GM18519 (cell line): ENCODE measurements around the gene CCDC30.
"Not testable (repeated sequence)": the region's sequence is repeated elsewhere in the genome, so short reads cannot be mapped to it uniquely, and the experiment has no call there.

Experiments
- ATAC-seq: cut with Tn5 transposase; IDR thresholded peaks from one replicate; pipeline ENCODE4 v1.9.1; 2021; ENCODE audit warnings: mild to moderate bottlenecking, moderate library complexity; ENCODE audit not compliant: unreplicated experiment, low FRiP score

The CCDC30 gene

GRCh38 chr1:42518908-42519307 lies 55.8 kb downstream of the CCDC30 start:
- ATAC-seq, result no peak

GRCh38 chr1:42523171-42523570 lies 60.1 kb downstream of the CCDC30 start:
- ATAC-seq, result no peak

- ATAC-seq, result no peak
Measured at GRCh38 chr1:42524330-42524729, 61.2 kb downstream of the CCDC30 start.

GRCh38 chr1:42529724-42530181 lies 66.7 kb downstream of the CCDC30 start:
- ATAC-seq, result no peak

- ATAC-seq, result no peak
Measured at GRCh38 chr1:42531043-42531442, 68.0 kb downstream of the CCDC30 start.

GRCh38 chr1:42533101-42533863 lies 70.2 kb downstream of the CCDC30 start:
- no peak for ATAC-seq

- no peak for ATAC-seq
Measured at GRCh38 chr1:42541104-42541503, 78.0 kb downstream of the CCDC30 start.

GRCh38 chr1:42551180-42551579 lies 88.1 kb downstream of the CCDC30 start:
- ATAC-seq, result no peak

- ATAC-seq, result no peak
Measured at GRCh38 chr1:42551590-42551989, 88.5 kb downstream of the CCDC30 start.

- no peak for ATAC-seq
Measured at GRCh38 chr1:42552636-42553035, 89.5 kb downstream of the CCDC30 start.

GRCh38 chr1:42557230-42557851 lies 94.3 kb downstream of the CCDC30 start:
- ATAC-seq, result no peak

- ATAC-seq, result no peak
Measured at GRCh38 chr1:42567038-42567437, 104.0 kb downstream of the CCDC30 start.

- ATAC-seq, result no peak
Measured at GRCh38 chr1:42576935-42577334, 113.8 kb downstream of the CCDC30 start.

GRCh38 chr1:42586016-42586415 lies 122.9 kb downstream of the CCDC30 start:
- ATAC-seq, result no peak

GRCh38 chr1:42587753-42588152 lies 124.7 kb downstream of the CCDC30 start:
- ATAC-seq, result no peak

- no peak for ATAC-seq
Measured at GRCh38 chr1:42592811-42593210, 129.7 kb downstream of the CCDC30 start.

- no peak for ATAC-seq
Measured at GRCh38 chr1:42593486-42594100, 130.5 kb downstream of the CCDC30 start.

- no peak for ATAC-seq
Measured at GRCh38 chr1:42601472-42601871, 138.4 kb downstream of the CCDC30 start.

- no peak for ATAC-seq
Measured at GRCh38 chr1:42613803-42614131, 150.7 kb downstream of the CCDC30 start.

- ATAC-seq, result no peak
Measured at GRCh38 chr1:42618866-42619265, 155.8 kb downstream of the CCDC30 start.

- no peak for ATAC-seq
Measured at GRCh38 chr1:42620307-42620706, 157.2 kb downstream of the CCDC30 start.

GRCh38 chr1:42621180-42621579 lies 158.1 kb downstream of the CCDC30 start:
- not testable (repeated sequence) for ATAC-seq
